Measurements from ENCODE around the gene COG7.

DNA sequence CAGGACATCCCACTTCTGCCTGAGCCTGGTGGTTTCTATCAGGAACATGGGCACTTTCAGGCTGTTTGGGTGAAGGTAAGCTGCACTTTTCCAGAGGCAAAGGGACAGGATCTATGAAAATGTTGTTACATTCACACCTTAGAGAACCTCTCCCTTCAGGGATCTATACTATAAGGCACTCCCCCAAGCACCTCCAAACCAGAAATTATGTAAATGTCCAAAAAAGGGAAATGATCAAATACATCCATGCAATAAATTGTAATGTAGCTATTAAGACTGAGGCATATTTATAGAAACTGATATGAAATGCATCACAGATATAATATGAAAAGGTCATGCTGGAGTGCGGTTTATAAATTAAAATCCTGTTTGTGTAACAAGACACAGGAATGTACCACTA is 23.3 kb upstream of the COG7 start:
- TF ChIP-seq, protein P1, sequence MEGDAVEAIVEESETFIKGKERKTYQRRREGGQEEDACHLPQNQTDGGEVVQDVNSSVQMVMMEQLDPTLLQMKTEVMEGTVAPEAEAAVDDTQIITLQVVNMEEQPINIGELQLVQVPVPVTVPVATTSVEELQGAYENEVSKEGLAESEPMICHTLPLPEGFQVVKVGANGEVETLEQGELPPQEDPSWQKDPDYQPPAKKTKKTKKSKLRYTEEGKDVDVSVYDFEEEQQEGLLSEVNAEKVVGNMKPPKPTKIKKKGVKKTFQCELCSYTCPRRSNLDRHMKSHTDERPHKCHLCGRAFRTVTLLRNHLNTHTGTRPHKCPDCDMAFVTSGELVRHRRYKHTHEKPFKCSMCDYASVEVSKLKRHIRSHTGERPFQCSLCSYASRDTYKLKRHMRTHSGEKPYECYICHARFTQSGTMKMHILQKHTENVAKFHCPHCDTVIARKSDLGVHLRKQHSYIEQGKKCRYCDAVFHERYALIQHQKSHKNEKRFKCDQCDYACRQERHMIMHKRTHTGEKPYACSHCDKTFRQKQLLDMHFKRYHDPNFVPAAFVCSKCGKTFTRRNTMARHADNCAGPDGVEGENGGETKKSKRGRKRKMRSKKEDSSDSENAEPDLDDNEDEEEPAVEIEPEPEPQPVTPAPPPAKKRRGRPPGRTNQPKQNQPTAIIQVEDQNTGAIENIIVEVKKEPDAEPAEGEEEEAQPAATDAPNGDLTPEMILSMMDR (conservative IDR thresholded peaks at IDR 0.05; ENCODE audit: low read length) = no peak
- TF ChIP-seq EZH2phosphoT487 (IDR thresholded peaks at IDR 0.05; ENCODE audit: borderline replicate concordance) = no peak

Data from Loucy (cell line).